SU-DHL-6 (cell line): ENCODE measurements around the gene PRPF39.

ENCODE experiments used
- H2AFZ ChIP-seq: fragments of 200-600 bp; sonication (generic); 2 replicates; pipeline ENCODE4 v1.6.1; 2014; ENCODE audit warnings: low read depth, mild to moderate bottlenecking, moderate library complexity, mixed read lengths, antibody characterized with exemption, low read length; ENCODE audit not compliant: severe bottlenecking
- H3F3A ChIP-seq: fragments of 200-600 bp; shearing (Covaris generic); 2 replicates; pipeline ENCODE4 v1.6.0; 2016; ENCODE audit warnings: antibody characterized with exemption, mild to moderate bottlenecking; ENCODE audit not compliant: insufficient read depth
- H3K27ac ChIP-seq: fragments of 200-600 bp; sonication (generic); 2 replicates; pipeline ENCODE4 v1.5.1; 2016; ENCODE audit warnings: low read depth, mild to moderate bottlenecking, low read length, moderate library complexity, mixed read lengths
- H3K27me3 ChIP-seq: fragments of 200-600 bp; sonication (generic), shearing (Covaris generic); 2 replicates; pipeline ENCODE4 v1.6.0; 2014; ENCODE audit warnings: mild to moderate bottlenecking, low read length
- H3K36me3 ChIP-seq: fragments of 200-600 bp; sonication (generic); 2 replicates; pipeline ENCODE4 v1.6.1; 2014; ENCODE audit warnings: mild to moderate bottlenecking, low read length, mixed read lengths
- H3K4me2 ChIP-seq: fragments of 300-600, 200-600 bp; shearing (Covaris generic), sonication (generic); 2 replicates; pipeline ENCODE4 v1.6.0; 2014; ENCODE audit warnings: low read length, low read depth, mild to moderate bottlenecking; ENCODE audit not compliant: poor library complexity, severe bottlenecking
- H3K4me3 ChIP-seq: fragments of 200-600 bp; sonication (generic); 2 replicates; pipeline ENCODE4 v1.5.1; 2014; ENCODE audit warnings: antibody characterized with exemption, low read length, mild to moderate bottlenecking, mixed read lengths; ENCODE audit not compliant: insufficient read depth, poor library complexity, severe bottlenecking
- H3K79me2 ChIP-seq: fragments of 200-600 bp; sonication (generic); 2 replicates; pipeline ENCODE4 v1.6.1; 2014; ENCODE audit warnings: mild to moderate bottlenecking, low read length, moderate library complexity; ENCODE audit not compliant: insufficient read depth
- H3K9ac ChIP-seq: fragments of 200-600 bp; sonication (generic); 2 replicates; pipeline ENCODE4 v1.7.0; 2014; ENCODE audit warnings: mild to moderate bottlenecking, low read length
- H3K9me2 ChIP-seq: fragments of 200-600 bp; sonication (generic); replicated peaks from 2 replicates; pipeline ENCODE4 v1.6.1; 2014; ENCODE audit warnings: low read length; ENCODE audit not compliant: insufficient read depth
- H3K9me3 ChIP-seq: fragments of 200-600 bp; sonication (generic); 2 replicates; pipeline ENCODE4 v1.6.1; 2014; ENCODE audit warnings: low read length, mixed read lengths; ENCODE audit not compliant: insufficient read depth
- H4K20me1 ChIP-seq: fragments of 200-600 bp; sonication (generic); 2 replicates; pipeline ENCODE4 v1.6.1; 2014; ENCODE audit warnings: low read depth, mild to moderate bottlenecking, antibody characterized with exemption, low read length, moderate library complexity, mixed read lengths
- CTCF ChIP-seq: fragments of 200-600 bp; sonication (generic); IDR thresholded peaks from one replicate; pipeline ENCODE4 v1.5.1; 2017; ENCODE audit warnings: antibody characterized with exemption, mild to moderate bottlenecking, low read length, moderate library complexity; ENCODE audit not compliant: insufficient read depth, poor library complexity, severe bottlenecking
- EZH2phosphoT487 ChIP-seq: fragments of 200-600 bp; sonication (generic), shearing (Covaris generic); conservative IDR thresholded peaks from 2 replicates; pipeline ENCODE4 v1.6.1; 2018; ENCODE audit warnings: mild to moderate bottlenecking, antibody characterized with exemption, low read length, moderate library complexity, mixed read lengths

PRPF39 gene

GRCh38 chr14:45070215-45070614 lies 13.7 kb upstream of the PRPF39 start:
- Histone ChIP-seq H3F3A (no peaks in the 10 kb centered on the region), H3K27ac (no peak overlapping the region), H3K27me3 (no peaks in the 10 kb centered on the region), H2AFZ (no peak overlapping the region), H3K4me3 (no peak overlapping the region), H3K36me3 (peaks cover 11% of the 10 kb centered on the region; the same call in 1 of the 2 replicates), H3K4me2 (no peak overlapping the region), H3K79me2 (no peaks in the 10 kb centered on the region), H3K9me2 (no peaks in the 10 kb centered on the region), H3K9ac (no peak overlapping the region), H3K9me3 (no peaks in the 10 kb centered on the region), H4K20me1 (no peaks in the 10 kb centered on the region)
- no peak for TF ChIP-seq EZH2phosphoT487
- no peak for TF ChIP-seq CTCF

- Histone ChIP-seq H3K9me3 (no peaks in the 10 kb centered on the region), H3K9me2 (no peaks in the 10 kb centered on the region), H3K9ac (no peak overlapping the region), H3F3A (no peaks in the 10 kb centered on the region), H2AFZ (no peak overlapping the region), H3K36me3 (peaks cover 6% of the 10 kb centered on the region; the same call in 1 of the 2 replicates), H4K20me1 (no peaks in the 10 kb centered on the region), H3K79me2 (no peaks in the 10 kb centered on the region), H3K27ac (no peak overlapping the region), H3K27me3 (no peaks in the 10 kb centered on the region), H3K4me2 (no peak overlapping the region), H3K4me3 (no peak overlapping the region)
- no peak for TF ChIP-seq CTCF
- no peak for TF ChIP-seq EZH2phosphoT487
Observed at GRCh38 chr14:45072126-45072525, 11.8 kb upstream of the PRPF39 start.

GRCh38 chr14:45073231-45073879 lies 10.6 kb upstream of the PRPF39 start:
- Histone ChIP-seq H3K79me2 (no peaks in the 10 kb centered on the region), H3K9me2 (no peaks in the 10 kb centered on the region), H2AFZ (no peak overlapping the region), H3K9me3 (no peaks in the 10 kb centered on the region), H3K9ac (no peak overlapping the region), H3K27ac (no peak overlapping the region), H3K4me2 (no peak overlapping the region), H3K36me3 (peaks cover 6% of the 10 kb centered on the region; the same call in 1 of the 2 replicates), H3K4me3 (no peak overlapping the region), H3F3A (no peaks in the 10 kb centered on the region), H4K20me1 (no peaks in the 10 kb centered on the region), H3K27me3 (no peaks in the 10 kb centered on the region)
- TF ChIP-seq CTCF (no peak), EZH2phosphoT487 (no peak)
